HepG2 (cell line): Measurements from ENCODE around the gene DUSP9. TPM values are rescaled to one million over a fixed set of nuclear protein-coding genes. Genes with fewer than 3 reads are reported as not detected.
A peak's percentile ranks its signal among the peaks of the same experiment; 100 is the strongest.

Source experiments
- BHLHE40 ChIP-seq: IDR thresholded peaks from 2 replicates; pipeline ENCODE4 v1.6.1; 2011; ENCODE audit warnings: low read length, improper control_type of control experiment
- MBD4 ChIP-seq: IDR thresholded peaks from 2 replicates; pipeline ENCODE4 v1.6.1; 2012; ENCODE audit warnings: low read length, inconsistent platforms, borderline replicate concordance
- PAF1 ChIP-seq: IDR thresholded peaks from 2 replicates; pipeline ENCODE4 v1.6.1; 2016; ENCODE audit warnings: missing genetic modification reagents, missing compliant biosample characterization
- TARDBP ChIP-seq: sonication (generic); formaldehyde crosslinking; IDR thresholded peaks from 2 replicates; pipeline ENCODE4 v1.8.0; 2022; ENCODE audit warnings: mild to moderate bottlenecking, missing genetic modification reagents
- TEAD3 ChIP-seq: optimal IDR thresholded peaks from 2 replicates; pipeline ENCODE3; 2016; ENCODE audit warnings: borderline replicate concordance
- ZNF567 ChIP-seq: sonication (generic); formaldehyde crosslinking; IDR thresholded peaks from 2 replicates; pipeline ENCODE4 v1.8.1; 2023; ENCODE audit warnings: mild to moderate bottlenecking, missing genetic modification reagents, borderline replicate concordance
- ZNF781 ChIP-seq: sonication (generic); formaldehyde crosslinking; IDR thresholded peaks from 2 replicates; pipeline ENCODE4 v1.5.1; 2020; ENCODE audit warnings: borderline replicate concordance, mild to moderate bottlenecking, missing genetic modification reagents; ENCODE audit errors: not compliant biosample characterization
- ZNF792 ChIP-seq: IDR thresholded peaks from 2 replicates; pipeline ENCODE4 v1.6.1; 2016
- ZSCAN20 ChIP-seq: sonication (generic); formaldehyde crosslinking; IDR thresholded peaks from 2 replicates; pipeline ENCODE4 v1.4.0; 2020; ENCODE audit warnings: missing genetic modification reagents, mild to moderate bottlenecking, borderline replicate concordance
- ZSCAN25 ChIP-seq: sonication (generic); formaldehyde crosslinking; IDR thresholded peaks from 2 replicates; pipeline ENCODE4 v1.8.0; 2022; ENCODE audit warnings: mild to moderate bottlenecking, missing genetic modification reagents
- polyA plus RNA-seq, 8 experiments: library from polyadenylated mRNA; depleted of rRNA in 3 of 8; stranded (reverse) in 7 of 8; unstranded in 1 of 8; fragments of >200 nt; fragmentation: Illumina TruSeq in 4 of 8; extraction: Trizol in 4 of 8; gene quantifications; 2 replicates each; pipeline versions ENCODE4 v1.2.1 to v1.2.3, GENCODE V29; 2011 to 2016; ENCODE audit warnings: low read depth in 4 of 8, missing spikeins in 1 of 8, mixed read lengths in 1 of 8; ENCODE audit not compliant: insufficient read depth in 1 of 8
- total RNA-seq, 5 experiments: library from RNA; depleted of rRNA; stranded (reverse); fragments of >200 nt; fragmentation: Illumina TruSeq; extraction: Trizol; gene quantifications; 2 replicates each; pipeline ENCODE4 v1.2.3, GENCODE V29; 2016; ENCODE audit warnings: low read depth in 1 of 5
- TF ChIP-seq, protein P1 (sequence below): sonication (generic); formaldehyde crosslinking; IDR thresholded peaks from 2 replicates; pipeline ENCODE4 v1.4.0; 2020; ENCODE audit warnings: missing genetic modification reagents, borderline replicate concordance
- TF ChIP-seq, protein P2 (sequence below): sonication (generic); formaldehyde crosslinking; IDR thresholded peaks from 2 replicates; pipeline ENCODE4 v1.9.0; 2022; ENCODE audit warnings: low read depth, missing genetic modification reagents
- TF ChIP-seq, protein P3 (sequence below): sonication (generic); formaldehyde crosslinking; IDR thresholded peaks from 2 replicates; pipeline ENCODE4 v1.4.0; 2020; ENCODE audit warnings: missing genetic modification reagents
- TF ChIP-seq, protein P4 (sequence below): IDR thresholded peaks from 2 replicates; pipeline ENCODE4 v1.6.1; 2016; ENCODE audit warnings: low read depth, missing genetic modification reagents, missing compliant biosample characterization
- TF ChIP-seq, protein P5 (sequence below): sonication (generic); formaldehyde crosslinking; conservative IDR thresholded peaks from 2 replicates; pipeline ENCODE4 v1.4.0; 2020; ENCODE audit warnings: missing genetic modification reagents
- TF ChIP-seq, protein P6 (sequence below), 2 experiments: fragments of 450-650 bp in 1 of 2; sonication (generic) in 1 of 2; formaldehyde crosslinking; IDR thresholded peaks; 2 replicates each; pipeline versions ENCODE4 v1.5.0 to v1.8.0; 2020 to 2022; ENCODE audit warnings: mild to moderate bottlenecking in 1 of 2, missing genetic modification reagents in 1 of 2

The DUSP9 gene
- total and polyA plus RNA-seq, 2 of the 13 experiments (the other 11 are each of a cell fraction or from before 2014, with no cell fraction given): 235 to 435 TPM

DNA sequence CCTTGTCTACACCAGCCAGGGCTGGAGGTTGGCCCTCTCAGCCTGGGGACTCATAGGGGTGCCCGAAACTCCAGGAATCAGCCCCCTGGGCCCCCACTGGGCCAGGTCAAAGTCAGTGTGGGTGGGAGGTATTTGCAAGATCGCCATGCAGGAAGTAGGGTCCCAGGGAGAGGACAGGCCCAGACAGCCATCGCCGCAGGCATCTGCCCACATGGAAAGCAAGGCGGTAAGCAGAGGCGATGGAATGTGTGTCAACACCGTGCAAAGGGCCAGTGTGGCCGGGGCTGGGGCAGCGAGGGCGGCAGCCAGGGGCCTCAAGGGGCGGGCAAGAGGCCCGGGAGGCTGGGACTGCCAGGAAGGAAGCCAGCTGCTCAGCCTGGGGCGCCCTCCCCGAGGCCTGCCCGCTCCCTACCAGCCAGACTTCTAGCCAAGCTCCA is 19.3 kb upstream of the DUSP9 start (continued):
- TF ChIP-seq, protein P1, sequence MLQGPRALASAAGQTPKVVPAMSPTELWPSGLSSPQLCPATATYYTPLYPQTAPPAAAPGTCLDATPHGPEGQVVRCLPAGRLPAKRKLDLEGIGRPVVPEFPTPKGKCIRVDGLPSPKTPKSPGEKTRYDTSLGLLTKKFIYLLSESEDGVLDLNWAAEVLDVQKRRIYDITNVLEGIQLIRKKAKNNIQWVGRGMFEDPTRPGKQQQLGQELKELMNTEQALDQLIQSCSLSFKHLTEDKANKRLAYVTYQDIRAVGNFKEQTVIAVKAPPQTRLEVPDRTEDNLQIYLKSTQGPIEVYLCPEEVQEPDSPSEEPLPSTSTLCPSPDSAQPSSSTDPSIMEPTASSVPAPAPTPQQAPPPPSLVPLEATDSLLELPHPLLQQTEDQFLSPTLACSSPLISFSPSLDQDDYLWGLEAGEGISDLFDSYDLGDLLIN (CRISPR knock-in tag): 0 out of 2 replicates have a peak, but pooled peaks have one; percentile 45
- TF ChIP-seq, protein P2, sequence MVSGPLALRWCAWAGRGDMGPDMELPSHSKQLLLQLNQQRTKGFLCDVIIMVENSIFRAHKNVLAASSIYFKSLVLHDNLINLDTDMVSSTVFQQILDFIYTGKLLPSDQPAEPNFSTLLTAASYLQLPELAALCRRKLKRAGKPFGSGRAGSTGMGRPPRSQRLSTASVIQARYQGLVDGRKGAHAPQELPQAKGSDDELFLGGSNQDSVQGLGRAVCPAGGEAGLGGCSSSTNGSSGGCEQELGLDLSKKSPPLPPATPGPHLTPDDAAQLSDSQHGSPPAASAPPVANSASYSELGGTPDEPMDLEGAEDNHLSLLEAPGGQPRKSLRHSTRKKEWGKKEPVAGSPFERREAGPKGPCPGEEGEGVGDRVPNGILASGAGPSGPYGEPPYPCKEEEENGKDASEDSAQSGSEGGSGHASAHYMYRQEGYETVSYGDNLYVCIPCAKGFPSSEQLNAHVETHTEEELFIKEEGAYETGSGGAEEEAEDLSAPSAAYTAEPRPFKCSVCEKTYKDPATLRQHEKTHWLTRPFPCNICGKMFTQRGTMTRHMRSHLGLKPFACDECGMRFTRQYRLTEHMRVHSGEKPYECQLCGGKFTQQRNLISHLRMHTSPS (CRISPR knock-in tag): peak; percentile 83; the same call in 1 of the 2 replicates
- TF ChIP-seq MBD4 (no peak), ZSCAN20 (CRISPR knock-in tag) (0 out of 2 replicates have a peak, but pooled peaks have one; percentile 76), TARDBP (CRISPR knock-in tag) (peak; percentile 84; the same call in 1 of the 2 replicates), ZNF781 (peak; percentile 49), PAF1 (0 out of 2 replicates have a peak, but pooled peaks have one; percentile 60), BHLHE40 (no peak), ZNF567 (0 out of 2 replicates have a peak, but pooled peaks have one; percentile 41), ZNF792 (CRISPR knock-in tag) (peak; percentile 55; the same call in 1 of the 2 replicates), ZSCAN25 (peak; percentile 67; the same call in 1 of the 2 replicates), TEAD3 (peak; percentile 96)
- TF ChIP-seq, protein P3, sequence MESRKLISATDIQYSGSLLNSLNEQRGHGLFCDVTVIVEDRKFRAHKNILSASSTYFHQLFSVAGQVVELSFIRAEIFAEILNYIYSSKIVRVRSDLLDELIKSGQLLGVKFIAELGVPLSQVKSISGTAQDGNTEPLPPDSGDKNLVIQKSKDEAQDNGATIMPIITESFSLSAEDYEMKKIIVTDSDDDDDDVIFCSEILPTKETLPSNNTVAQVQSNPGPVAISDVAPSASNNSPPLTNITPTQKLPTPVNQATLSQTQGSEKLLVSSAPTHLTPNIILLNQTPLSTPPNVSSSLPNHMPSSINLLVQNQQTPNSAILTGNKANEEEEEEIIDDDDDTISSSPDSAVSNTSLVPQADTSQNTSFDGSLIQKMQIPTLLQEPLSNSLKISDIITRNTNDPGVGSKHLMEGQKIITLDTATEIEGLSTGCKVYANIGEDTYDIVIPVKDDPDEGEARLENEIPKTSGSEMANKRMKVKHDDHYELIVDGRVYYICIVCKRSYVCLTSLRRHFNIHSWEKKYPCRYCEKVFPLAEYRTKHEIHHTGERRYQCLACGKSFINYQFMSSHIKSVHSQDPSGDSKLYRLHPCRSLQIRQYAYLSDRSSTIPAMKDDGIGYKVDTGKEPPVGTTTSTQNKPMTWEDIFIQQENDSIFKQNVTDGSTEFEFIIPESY (CRISPR knock-in tag): peak; percentile 40; the same call in 1 of the 2 replicates
- TF ChIP-seq, protein P4, sequence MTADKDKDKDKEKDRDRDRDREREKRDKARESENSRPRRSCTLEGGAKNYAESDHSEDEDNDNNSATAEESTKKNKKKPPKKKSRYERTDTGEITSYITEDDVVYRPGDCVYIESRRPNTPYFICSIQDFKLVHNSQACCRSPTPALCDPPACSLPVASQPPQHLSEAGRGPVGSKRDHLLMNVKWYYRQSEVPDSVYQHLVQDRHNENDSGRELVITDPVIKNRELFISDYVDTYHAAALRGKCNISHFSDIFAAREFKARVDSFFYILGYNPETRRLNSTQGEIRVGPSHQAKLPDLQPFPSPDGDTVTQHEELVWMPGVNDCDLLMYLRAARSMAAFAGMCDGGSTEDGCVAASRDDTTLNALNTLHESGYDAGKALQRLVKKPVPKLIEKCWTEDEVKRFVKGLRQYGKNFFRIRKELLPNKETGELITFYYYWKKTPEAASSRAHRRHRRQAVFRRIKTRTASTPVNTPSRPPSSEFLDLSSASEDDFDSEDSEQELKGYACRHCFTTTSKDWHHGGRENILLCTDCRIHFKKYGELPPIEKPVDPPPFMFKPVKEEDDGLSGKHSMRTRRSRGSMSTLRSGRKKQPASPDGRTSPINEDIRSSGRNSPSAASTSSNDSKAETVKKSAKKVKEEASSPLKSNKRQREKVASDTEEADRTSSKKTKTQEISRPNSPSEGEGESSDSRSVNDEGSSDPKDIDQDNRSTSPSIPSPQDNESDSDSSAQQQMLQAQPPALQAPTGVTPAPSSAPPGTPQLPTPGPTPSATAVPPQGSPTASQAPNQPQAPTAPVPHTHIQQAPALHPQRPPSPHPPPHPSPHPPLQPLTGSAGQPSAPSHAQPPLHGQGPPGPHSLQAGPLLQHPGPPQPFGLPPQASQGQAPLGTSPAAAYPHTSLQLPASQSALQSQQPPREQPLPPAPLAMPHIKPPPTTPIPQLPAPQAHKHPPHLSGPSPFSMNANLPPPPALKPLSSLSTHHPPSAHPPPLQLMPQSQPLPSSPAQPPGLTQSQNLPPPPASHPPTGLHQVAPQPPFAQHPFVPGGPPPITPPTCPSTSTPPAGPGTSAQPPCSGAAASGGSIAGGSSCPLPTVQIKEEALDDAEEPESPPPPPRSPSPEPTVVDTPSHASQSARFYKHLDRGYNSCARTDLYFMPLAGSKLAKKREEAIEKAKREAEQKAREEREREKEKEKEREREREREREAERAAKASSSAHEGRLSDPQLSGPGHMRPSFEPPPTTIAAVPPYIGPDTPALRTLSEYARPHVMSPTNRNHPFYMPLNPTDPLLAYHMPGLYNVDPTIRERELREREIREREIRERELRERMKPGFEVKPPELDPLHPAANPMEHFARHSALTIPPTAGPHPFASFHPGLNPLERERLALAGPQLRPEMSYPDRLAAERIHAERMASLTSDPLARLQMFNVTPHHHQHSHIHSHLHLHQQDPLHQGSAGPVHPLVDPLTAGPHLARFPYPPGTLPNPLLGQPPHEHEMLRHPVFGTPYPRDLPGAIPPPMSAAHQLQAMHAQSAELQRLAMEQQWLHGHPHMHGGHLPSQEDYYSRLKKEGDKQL (CRISPR knock-in tag): peak; percentile 49; the same call in 1 of the 2 replicates
- TF ChIP-seq, protein P5, sequence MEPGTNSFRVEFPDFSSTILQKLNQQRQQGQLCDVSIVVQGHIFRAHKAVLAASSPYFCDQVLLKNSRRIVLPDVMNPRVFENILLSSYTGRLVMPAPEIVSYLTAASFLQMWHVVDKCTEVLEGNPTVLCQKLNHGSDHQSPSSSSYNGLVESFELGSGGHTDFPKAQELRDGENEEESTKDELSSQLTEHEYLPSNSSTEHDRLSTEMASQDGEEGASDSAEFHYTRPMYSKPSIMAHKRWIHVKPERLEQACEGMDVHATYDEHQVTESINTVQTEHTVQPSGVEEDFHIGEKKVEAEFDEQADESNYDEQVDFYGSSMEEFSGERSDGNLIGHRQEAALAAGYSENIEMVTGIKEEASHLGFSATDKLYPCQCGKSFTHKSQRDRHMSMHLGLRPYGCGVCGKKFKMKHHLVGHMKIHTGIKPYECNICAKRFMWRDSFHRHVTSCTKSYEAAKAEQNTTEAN (CRISPR knock-in tag): 0 out of 2 replicates have a peak, but pooled peaks have one; percentile 73
- TF ChIP-seq, protein P6, sequence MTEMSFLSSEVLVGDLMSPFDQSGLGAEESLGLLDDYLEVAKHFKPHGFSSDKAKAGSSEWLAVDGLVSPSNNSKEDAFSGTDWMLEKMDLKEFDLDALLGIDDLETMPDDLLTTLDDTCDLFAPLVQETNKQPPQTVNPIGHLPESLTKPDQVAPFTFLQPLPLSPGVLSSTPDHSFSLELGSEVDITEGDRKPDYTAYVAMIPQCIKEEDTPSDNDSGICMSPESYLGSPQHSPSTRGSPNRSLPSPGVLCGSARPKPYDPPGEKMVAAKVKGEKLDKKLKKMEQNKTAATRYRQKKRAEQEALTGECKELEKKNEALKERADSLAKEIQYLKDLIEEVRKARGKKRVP (CRISPR knock-in tag; IDR thresholded peaks at IDR 0.05): peak in 1 of 2 experiments; percentile 59; a peak in 1 of 4 replicates
